GM23338 (cell line): ENCODE results near the gene PIGP. TPM values are rescaled to one million over a fixed set of nuclear protein-coding genes. Genes with fewer than 3 reads are reported as not detected.
A peak's percentile ranks its signal among the peaks of the same experiment; 100 is the strongest.

ENCODE experiments used
- ATAC-seq: fragments of 200-7000 bp; cut with Tn5 transposase; 3 replicates; pipeline ENCODE4 v1.9.1; 2020
- DNase-seq: peaks from one replicate; pipeline ENCODE4 v3.0.0-alpha.2; 2015; ENCODE audit warnings: low spot score
- H2AFZ ChIP-seq: fragments of 200-600 bp; sonication (generic); 2 replicates; pipeline ENCODE4 v1.8.0; 2016; ENCODE audit warnings: antibody characterized with exemption, mild to moderate bottlenecking, moderate library complexity
- H3F3A ChIP-seq: fragments of 200-600 bp; sonication (generic); replicated peaks from 2 replicates; pipeline ENCODE4 v1.8.0; 2017; ENCODE audit warnings: antibody characterized with exemption, mixed run types, low read depth
- H3K27ac ChIP-seq: fragments of 200-600 bp; sonication (generic); 2 replicates; pipeline ENCODE4 v1.6.1; 2016; ENCODE audit warnings: low read depth
- H3K27me3 ChIP-seq: fragments of 200-600 bp; sonication (generic); 2 replicates; pipeline ENCODE4 v1.8.0; 2016; ENCODE audit warnings: mild to moderate bottlenecking, mixed run types, moderate library complexity; ENCODE audit not compliant: insufficient read depth
- H3K36me3 ChIP-seq: fragments of 200-600 bp; sonication (generic); 2 replicates; pipeline ENCODE4 v1.8.0; 2016; ENCODE audit warnings: mild to moderate bottlenecking; ENCODE audit not compliant: insufficient read depth
- H3K4me1 ChIP-seq: fragments of 200-600 bp; sonication (generic); 2 replicates; pipeline ENCODE4 v1.8.0; 2016; ENCODE audit warnings: mild to moderate bottlenecking, moderate library complexity; ENCODE audit not compliant: insufficient read depth
- H3K4me2 ChIP-seq: fragments of 200-600 bp; sonication (generic); 2 replicates; pipeline ENCODE4 v1.7.1; 2017; ENCODE audit warnings: mixed run types
- H3K4me3 ChIP-seq: fragments of 200-600 bp; sonication (generic); 2 replicates; pipeline ENCODE4 v1.6.1; 2016; ENCODE audit warnings: mixed run types
- H3K79me2 ChIP-seq: fragments of 200-600 bp; sonication (generic); replicated peaks from 2 replicates; pipeline ENCODE4 v1.8.0; 2017; ENCODE audit warnings: mild to moderate bottlenecking; ENCODE audit not compliant: insufficient read depth
- H3K9me2 ChIP-seq: fragments of 200-600 bp; sonication (generic); 2 replicates; pipeline ENCODE4 v1.8.0; 2017; ENCODE audit not compliant: insufficient read depth
- H4K20me1 ChIP-seq: fragments of 200-600 bp; sonication (generic); replicated peaks from 2 replicates; pipeline ENCODE4 v1.8.0; 2017; ENCODE audit warnings: mild to moderate bottlenecking; ENCODE audit not compliant: insufficient read depth
- H3K27ac Mint-ChIP-seq: 2 replicates; pipeline ENCODE4 v1.8.0; 2020; ENCODE audit warnings: inconsistent platforms, mild to moderate bottlenecking, moderate library complexity, mixed read lengths
- H3K27me3 Mint-ChIP-seq: 3 replicates; pipeline ENCODE4 v1.8.0; 2022; ENCODE audit warnings: low read depth, mild to moderate bottlenecking, moderate library complexity, mixed read lengths, inconsistent platforms; ENCODE audit not compliant: insufficient read depth, poor library complexity
- H3K36me3 Mint-ChIP-seq: 3 replicates; pipeline ENCODE4 v1.8.0; 2021; ENCODE audit warnings: low read depth, mild to moderate bottlenecking, inconsistent platforms, moderate library complexity, mixed read lengths
- H3K4me1 Mint-ChIP-seq: 3 replicates; pipeline ENCODE4 v1.8.0; 2020; ENCODE audit warnings: mild to moderate bottlenecking, inconsistent platforms, mixed read lengths
- H3K4me3 Mint-ChIP-seq: 3 replicates; pipeline ENCODE4 v1.8.0; 2021; ENCODE audit warnings: moderate library complexity, mild to moderate bottlenecking, inconsistent platforms, mixed read lengths
- H3K9me3 Mint-ChIP-seq: 3 replicates; pipeline ENCODE4 v1.8.0; 2020; ENCODE audit warnings: moderate library complexity, mild to moderate bottlenecking, inconsistent platforms, mixed read lengths
- CREB1 ChIP-seq: fragments of 250-450 bp; sonication (Bioruptor Pico); IDR thresholded peaks from 2 replicates; pipeline ENCODE4 v1.5.0; 2020; ENCODE audit warnings: low read depth, mild to moderate bottlenecking, moderate library complexity
- CTCF ChIP-seq, 2 experiments: fragments of 200-600 bp in 1 of 2; sonication (generic) in 1 of 2; conservative IDR thresholded peaks; 2 replicates each; pipeline versions ENCODE4 v1.5.1 to v1.6.1; 2016 to 2017; ENCODE audit warnings: antibody characterized with exemption in 2 of 2, low read depth in 2 of 2, mild to moderate bottlenecking in 2 of 2, moderate library complexity in 1 of 2
- EZH2 ChIP-seq: fragments of 200-600 bp; sonication (generic); IDR thresholded peaks from one replicate; pipeline ENCODE4 v1.8.0; 2017; ENCODE audit warnings: antibody characterized with exemption, mild to moderate bottlenecking, low read depth; ENCODE audit not compliant: unreplicated experiment
- EZH2phosphoT487 ChIP-seq: fragments of 200-600 bp; sonication (generic); IDR thresholded peaks from one replicate; pipeline ENCODE4 v1.8.1; 2018; ENCODE audit warnings: antibody characterized with exemption; ENCODE audit not compliant: unreplicated experiment
- JUNB ChIP-seq: IDR thresholded peaks from one replicate; pipeline ENCODE4 v1.6.1; 2016; ENCODE audit warnings: antibody characterized with exemption; ENCODE audit not compliant: unreplicated experiment
- NANOG ChIP-seq: IDR thresholded peaks from 2 replicates; pipeline ENCODE4 v1.6.1; 2016; ENCODE audit warnings: antibody characterized with exemption, borderline replicate concordance
- POLR2AphosphoS5 ChIP-seq: IDR thresholded peaks from 2 replicates; pipeline ENCODE4 v1.6.1; 2016; ENCODE audit warnings: antibody characterized with exemption, low read depth
- REST ChIP-seq: IDR thresholded peaks from one replicate; pipeline ENCODE4 v1.6.1; 2018; ENCODE audit warnings: antibody characterized with exemption; ENCODE audit not compliant: unreplicated experiment
- STAT1 ChIP-seq: IDR thresholded peaks from one replicate; pipeline ENCODE4 v1.6.1; 2016; ENCODE audit warnings: antibody characterized with exemption; ENCODE audit not compliant: unreplicated experiment
- polyA plus RNA-seq: library from polyadenylated mRNA; unstranded; fragments of >200 nt; fragmentation: Nextera tagmentation; extraction: Ambion mirVana; gene quantifications from 2 replicates; pipeline ENCODE4 v1.2.1, GENCODE V29; 2016
- total RNA-seq: library from RNA; depleted of rRNA; stranded (reverse); fragments of >200 nt; shearing (Covaris generic); gene quantifications from 2 replicates; pipeline ENCODE4 v1.2.3, GENCODE V29; 2014

Gene PIGP
- total and polyA plus RNA-seq, 2 experiments from 2014 or later = 5.2 to 19.6 TPM

GRCh38 chr21:37087188-37087587 is 14.3 kb upstream of the PIGP start:
- Mint-ChIP-seq H3K9me3 (no peaks in the 10 kb centered on the region), H3K27ac (no peak overlapping the region)

GRCh38 chr21:37085726-37086125 is 12.9 kb upstream of the PIGP start:
- 0 out of 3 replicates have a peak, but pooled peaks cover 3% of the 10 kb centered on the region for H3K36me3 Mint-ChIP-seq
- no peak overlapping the region for H3K27ac ChIP-seq
- no peaks in the 10 kb centered on the region for H3K9me3 Mint-ChIP-seq
- H3K4me3 ChIP-seq = no peak overlapping the region
- no peaks in the 10 kb centered on the region for H4K20me1 ChIP-seq
- DNase-seq (no peak), ATAC-seq (no peak)
- no peak overlapping the region for H3K4me2 ChIP-seq
- no peaks in the 10 kb centered on the region for H3K4me1 Mint-ChIP-seq
- H2AFZ ChIP-seq = no peak overlapping the region
- H3K27ac Mint-ChIP-seq = no peak overlapping the region
- no peaks in the 10 kb centered on the region for H3K36me3 ChIP-seq
- peaks cover 5% of the 10 kb centered on the region for H3K79me2 ChIP-seq
- no peaks in the 10 kb centered on the region for H3K27me3 ChIP-seq
- no peaks in the 10 kb centered on the region for H3F3A ChIP-seq
- H3K4me3 Mint-ChIP-seq = no peak overlapping the region
- no peaks in the 10 kb centered on the region for H3K27me3 Mint-ChIP-seq
- no peaks in the 10 kb centered on the region for H3K9me2 ChIP-seq
- H3K4me1 ChIP-seq = no peaks in the 10 kb centered on the region
- TF ChIP-seq STAT1 (no peak), EZH2phosphoT487 (no peak), REST (no peak), CREB1 (no peak), POLR2AphosphoS5 (no peak), NANOG (no peak), EZH2 (no peak), JUNB (no peak), CTCF (conservative IDR thresholded peaks at IDR 0.05; ENCODE audit: low read depth in 2 of 2) (no peak)

More at GRCh38 chr21:37087188-37087587, 14.3 kb upstream of the PIGP start:
- Histone ChIP-seq H3K4me1 (no peaks in the 10 kb centered on the region), H3K79me2 (no peaks in the 10 kb centered on the region), H3K27ac (no peak overlapping the region), H3K4me2 (no peak overlapping the region), H2AFZ (no peak overlapping the region), H3K36me3 (no peaks in the 10 kb centered on the region), H4K20me1 (no peaks in the 10 kb centered on the region), H3K9me2 (no peaks in the 10 kb centered on the region), H3F3A (no peaks in the 10 kb centered on the region), H3K27me3 (no peaks in the 10 kb centered on the region), H3K4me3 (no peak overlapping the region)
- DNase-seq (peak; percentile 15), ATAC-seq (no peak)
- Mint-ChIP-seq H3K27me3 (no peaks in the 10 kb centered on the region), H3K36me3 (no peaks in the 10 kb centered on the region), H3K4me1 (no peaks in the 10 kb centered on the region), H3K4me3 (no peak overlapping the region)
- peak; percentile 37 to 50; a peak in 3 of 4 replicates for TF ChIP-seq CTCF (conservative IDR thresholded peaks at IDR 0.05; ENCODE audit: low read depth in 2 of 2)
- no peak for TF ChIP-seq STAT1
